Type B pancreatic cell (in vitro differentiated cells): ENCODE measurements around the gene ITM2C. TPM values are rescaled to one million over a fixed set of nuclear protein-coding genes. Genes with fewer than 3 reads are reported as not detected.

ENCODE experiments used
- DNase-seq: peaks from one replicate; pipeline ENCODE4 v3.0.0; 2021; ENCODE audit warnings: mixed read lengths; ENCODE audit not compliant: unreplicated experiment; ENCODE audit errors: extremely low spot score
- H3K27ac Mint-ChIP-seq: 2 replicates; pipeline ENCODE4 v1.8.0; 2021; ENCODE audit warnings: mild to moderate bottlenecking, mixed read lengths
- H3K27me3 Mint-ChIP-seq: 2 replicates; pipeline ENCODE4 v1.8.0; 2021; ENCODE audit warnings: mixed read lengths
- H3K36me3 Mint-ChIP-seq: 2 replicates; pipeline ENCODE4 v1.8.0; 2021; ENCODE audit warnings: mixed read lengths
- H3K4me1 Mint-ChIP-seq: one replicate; pipeline ENCODE4 v1.8.0; 2021; ENCODE audit warnings: mixed read lengths; ENCODE audit not compliant: unreplicated experiment
- H3K4me3 Mint-ChIP-seq: 2 replicates; pipeline ENCODE4 v1.8.0; 2021; ENCODE audit warnings: mild to moderate bottlenecking, mixed read lengths
- H3K9me3 Mint-ChIP-seq: 2 replicates; pipeline ENCODE4 v1.8.0; 2021; ENCODE audit warnings: mixed read lengths
- total RNA-seq: library from RNA; stranded (reverse); gene quantifications from 2 replicates; pipeline ENCODE4 v1.2.1, GENCODE V29; 2021; ENCODE audit warnings: low replicate concordance
- TF ChIP-seq, protein P1 (sequence below): fragments of 200-600 bp; sonication (generic); conservative IDR thresholded peaks from 2 replicates; pipeline ENCODE4 v1.5.0; 2021; ENCODE audit warnings: antibody characterized with exemption, mild to moderate bottlenecking

ITM2C gene
- total RNA-seq, 1 donor from 2014 or later = 285 TPM

DNA sequence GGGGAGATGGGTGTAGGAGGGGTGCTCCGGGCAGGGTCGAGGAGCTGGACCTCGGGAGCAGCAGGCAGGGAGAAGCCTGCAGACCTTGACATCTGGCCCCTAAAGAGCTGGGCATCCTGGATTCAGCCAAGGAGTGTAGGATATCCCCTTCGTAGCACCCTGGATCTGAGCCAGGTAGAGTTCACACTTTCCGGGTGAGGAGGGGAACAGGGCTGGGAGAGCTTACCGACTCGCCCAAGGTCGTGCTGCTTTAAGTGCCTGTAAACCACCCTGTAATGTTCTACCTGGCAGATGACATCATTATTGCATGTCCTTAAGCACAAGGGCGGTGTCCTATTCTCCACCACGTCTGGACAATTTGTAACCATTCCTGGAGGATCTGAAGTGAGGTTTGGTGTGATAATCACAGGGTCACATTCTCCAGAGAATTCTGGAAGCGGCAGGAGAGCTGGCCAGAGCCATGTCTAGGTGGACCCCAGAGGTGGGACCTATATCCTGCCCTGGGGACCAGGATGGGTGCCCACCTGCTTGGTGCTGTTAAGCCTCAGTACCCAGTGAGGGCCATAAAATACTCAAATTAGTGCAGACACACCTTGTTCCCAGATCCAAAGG, 14.6 kb downstream of the ITM2C start:
- TF ChIP-seq, protein P1, sequence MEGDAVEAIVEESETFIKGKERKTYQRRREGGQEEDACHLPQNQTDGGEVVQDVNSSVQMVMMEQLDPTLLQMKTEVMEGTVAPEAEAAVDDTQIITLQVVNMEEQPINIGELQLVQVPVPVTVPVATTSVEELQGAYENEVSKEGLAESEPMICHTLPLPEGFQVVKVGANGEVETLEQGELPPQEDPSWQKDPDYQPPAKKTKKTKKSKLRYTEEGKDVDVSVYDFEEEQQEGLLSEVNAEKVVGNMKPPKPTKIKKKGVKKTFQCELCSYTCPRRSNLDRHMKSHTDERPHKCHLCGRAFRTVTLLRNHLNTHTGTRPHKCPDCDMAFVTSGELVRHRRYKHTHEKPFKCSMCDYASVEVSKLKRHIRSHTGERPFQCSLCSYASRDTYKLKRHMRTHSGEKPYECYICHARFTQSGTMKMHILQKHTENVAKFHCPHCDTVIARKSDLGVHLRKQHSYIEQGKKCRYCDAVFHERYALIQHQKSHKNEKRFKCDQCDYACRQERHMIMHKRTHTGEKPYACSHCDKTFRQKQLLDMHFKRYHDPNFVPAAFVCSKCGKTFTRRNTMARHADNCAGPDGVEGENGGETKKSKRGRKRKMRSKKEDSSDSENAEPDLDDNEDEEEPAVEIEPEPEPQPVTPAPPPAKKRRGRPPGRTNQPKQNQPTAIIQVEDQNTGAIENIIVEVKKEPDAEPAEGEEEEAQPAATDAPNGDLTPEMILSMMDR = no peak
- no peaks in the 10 kb centered on the region for H3K9me3 Mint-ChIP-seq
- peaks cover 9% of the 10 kb centered on the region for H3K4me1 Mint-ChIP-seq
- peaks cover 16% of the 10 kb centered on the region for H3K36me3 Mint-ChIP-seq
- no peaks in the 10 kb centered on the region for H3K27me3 Mint-ChIP-seq
- DNase-seq = no peak
- peak overlapping the region; percentile 0 for H3K27ac Mint-ChIP-seq
- H3K4me3 Mint-ChIP-seq = no peak overlapping the region

DNA sequence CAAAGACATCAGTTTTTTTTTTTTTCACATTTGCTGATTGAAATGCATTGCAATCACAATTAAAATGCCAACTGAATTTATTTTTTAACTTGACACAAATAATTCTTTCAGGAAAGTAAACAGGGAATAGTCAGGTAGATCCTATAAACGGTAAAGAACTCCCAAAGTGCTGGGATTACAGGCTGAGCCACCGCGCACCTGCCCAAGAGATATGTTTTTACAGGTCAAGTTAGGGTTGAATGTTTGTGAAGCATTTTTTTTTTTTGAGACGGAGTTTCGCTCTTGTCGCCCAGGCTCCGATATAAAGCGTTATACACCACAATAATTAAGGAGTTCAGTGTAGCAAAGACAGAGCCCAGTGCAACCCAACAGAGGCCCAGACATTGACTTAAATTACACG, 15.1 kb downstream of the ITM2C start:
- no peak for DNase-seq
- Mint-ChIP-seq H3K4me3 (no peak overlapping the region), H3K27ac (no peak overlapping the region), H3K4me1 (peaks cover 9% of the 10 kb centered on the region), H3K36me3 (peaks cover 16% of the 10 kb centered on the region), H3K27me3 (no peaks in the 10 kb centered on the region), H3K9me3 (no peaks in the 10 kb centered on the region)
- TF ChIP-seq, protein P1 = no peak

DNA sequence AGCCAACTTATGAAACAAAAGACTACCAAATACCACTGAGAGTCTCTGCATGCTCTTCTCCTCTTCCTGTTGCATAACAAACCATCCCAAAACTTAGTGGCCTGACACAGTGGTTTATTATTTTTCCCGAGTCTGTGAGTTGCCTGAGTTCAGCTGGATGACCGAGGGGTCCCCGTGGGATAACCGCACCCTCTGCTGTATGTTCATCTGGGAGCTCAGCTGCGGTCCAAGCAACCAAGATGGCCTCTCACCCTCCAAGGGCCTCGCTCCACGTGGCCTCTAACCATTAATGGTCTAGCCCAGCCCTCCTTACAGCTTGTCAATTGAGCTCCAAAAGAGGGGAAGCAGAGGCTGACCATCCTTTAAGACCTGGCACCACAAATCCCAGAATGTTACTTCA, 17.1 kb downstream of the ITM2C start:
- Mint-ChIP-seq H3K9me3 (no peaks in the 10 kb centered on the region), H3K27ac (no peak overlapping the region), H3K4me3 (no peak overlapping the region), H3K4me1 (peaks cover 24% of the 10 kb centered on the region), H3K36me3 (peaks cover 13% of the 10 kb centered on the region), H3K27me3 (no peaks in the 10 kb centered on the region)
- TF ChIP-seq, protein P1 = no peak
- no peak for DNase-seq

DNA sequence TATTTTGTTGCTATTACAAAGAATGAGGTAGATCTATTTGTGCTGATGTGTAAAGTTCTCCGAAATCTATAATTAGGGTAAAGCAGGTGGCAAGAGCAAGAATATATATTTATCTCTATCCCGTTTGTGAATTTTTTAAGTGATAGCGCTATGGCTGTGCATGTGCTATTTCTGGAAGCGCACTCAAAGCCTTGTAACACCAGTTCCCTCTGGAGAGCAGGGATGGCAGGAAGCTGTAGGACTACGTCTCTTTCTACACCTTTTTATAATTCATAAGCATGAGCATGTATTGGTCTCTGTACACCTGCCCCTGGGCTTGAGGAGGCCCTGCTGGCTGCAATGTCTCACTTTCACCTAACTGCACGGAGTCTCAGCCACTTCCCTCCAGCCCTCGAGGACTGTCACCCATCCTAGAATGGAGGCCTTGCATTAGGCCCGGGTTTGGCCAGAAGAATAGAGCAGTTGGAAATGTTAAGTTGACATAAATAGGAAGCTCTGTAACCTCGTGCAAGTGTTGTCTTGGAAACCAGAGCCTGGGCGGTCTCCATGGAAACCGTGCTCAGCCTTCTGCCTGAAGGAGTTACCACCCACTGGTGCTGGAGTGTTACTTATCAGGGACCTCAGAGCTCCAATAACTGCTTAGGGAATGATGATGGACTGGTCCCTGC, 20.9 kb downstream of the ITM2C start:
- TF ChIP-seq, protein P1 = no peak
- no peak overlapping the region for H3K27ac Mint-ChIP-seq
- peak overlapping the region; percentile 34 for H3K4me3 Mint-ChIP-seq
- H3K27me3 Mint-ChIP-seq = no peaks in the 10 kb centered on the region
- H3K9me3 Mint-ChIP-seq = no peaks in the 10 kb centered on the region
- no peak for DNase-seq
- H3K36me3 Mint-ChIP-seq = peaks cover 3% of the 10 kb centered on the region
- peaks cover 25% of the 10 kb centered on the region for H3K4me1 Mint-ChIP-seq

- peaks cover under 1% of the 10 kb centered on the region for H3K27me3 Mint-ChIP-seq
- TF ChIP-seq, protein P1 = no peak
- H3K4me3 Mint-ChIP-seq = no peak overlapping the region
- H3K27ac Mint-ChIP-seq = no peak overlapping the region
- peaks cover 26% of the 10 kb centered on the region for H3K4me1 Mint-ChIP-seq
- H3K36me3 Mint-ChIP-seq = no peaks in the 10 kb centered on the region
- no peak for DNase-seq
- H3K9me3 Mint-ChIP-seq = no peaks in the 10 kb centered on the region
Measured at GRCh38 chr2:230886206-230886605, 21.5 kb downstream of the ITM2C start.
